Stimulated activated CD4-positive, alpha-beta T cell treated with anti-CD3 and anti-CD28 coated beads, TNF-alpha, amount 100 ng/mL, for 4 hours (primary cell): ENCODE measurements around the gene TOP2A.
"Not testable (repeated sequence)": the region's sequence is repeated elsewhere in the genome, so short reads cannot be mapped to it uniquely, and the experiment has no call there.

Source experiments
- DNase-seq, 3 experiments: peaks; one replicate each; pipeline ENCODE4 v3.0.0-alpha.2; 2020; ENCODE audit warnings: low read depth in 3 of 3

TOP2A gene

DNA sequence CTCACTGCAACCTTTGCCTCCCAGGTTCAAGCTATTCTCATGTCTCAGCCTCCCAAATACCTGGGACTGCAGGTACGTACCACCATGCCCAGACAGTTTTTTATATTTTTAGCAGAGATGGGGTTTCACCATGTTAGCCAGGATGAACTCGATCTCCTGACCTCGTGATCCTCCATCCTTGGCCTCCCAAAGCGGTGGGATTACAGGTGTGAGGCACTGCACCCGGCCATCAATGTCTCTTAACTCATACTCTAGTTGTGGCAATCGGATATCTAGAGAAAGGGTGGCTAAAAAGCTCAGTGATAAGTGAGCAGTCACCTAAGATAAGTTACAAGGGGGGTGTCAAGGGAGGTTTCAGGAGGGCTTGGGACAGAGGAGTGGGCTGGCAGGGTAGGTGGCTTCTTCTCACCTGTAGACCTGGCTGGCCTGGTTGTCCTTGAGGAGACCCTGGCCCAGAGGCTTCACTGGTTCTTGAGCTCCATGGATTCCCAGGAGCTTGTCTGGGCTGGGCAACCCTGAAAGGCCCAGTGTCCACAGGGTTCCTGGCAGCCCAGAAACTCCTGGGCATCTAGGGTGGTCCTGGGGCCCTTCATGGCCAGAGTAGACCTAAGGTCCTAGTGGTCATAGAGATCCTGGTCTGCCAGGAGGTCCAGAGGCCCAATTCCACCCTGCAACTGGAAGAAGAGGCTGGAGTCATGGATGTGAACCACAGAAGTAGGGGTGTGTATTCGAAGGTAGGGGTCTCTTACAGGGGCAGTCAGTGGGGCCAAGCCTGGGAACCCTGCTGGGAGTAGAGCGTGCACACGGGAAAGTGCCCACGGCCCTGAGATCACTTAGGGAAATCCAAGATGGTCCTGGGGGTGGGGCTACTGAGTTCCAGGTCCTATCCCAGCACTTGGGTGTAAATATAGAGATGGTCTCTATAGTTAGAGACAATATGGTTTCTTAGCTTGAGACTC, 12.9 kb upstream of the TOP2A start:
- DNase-seq, result no peak

DNA sequence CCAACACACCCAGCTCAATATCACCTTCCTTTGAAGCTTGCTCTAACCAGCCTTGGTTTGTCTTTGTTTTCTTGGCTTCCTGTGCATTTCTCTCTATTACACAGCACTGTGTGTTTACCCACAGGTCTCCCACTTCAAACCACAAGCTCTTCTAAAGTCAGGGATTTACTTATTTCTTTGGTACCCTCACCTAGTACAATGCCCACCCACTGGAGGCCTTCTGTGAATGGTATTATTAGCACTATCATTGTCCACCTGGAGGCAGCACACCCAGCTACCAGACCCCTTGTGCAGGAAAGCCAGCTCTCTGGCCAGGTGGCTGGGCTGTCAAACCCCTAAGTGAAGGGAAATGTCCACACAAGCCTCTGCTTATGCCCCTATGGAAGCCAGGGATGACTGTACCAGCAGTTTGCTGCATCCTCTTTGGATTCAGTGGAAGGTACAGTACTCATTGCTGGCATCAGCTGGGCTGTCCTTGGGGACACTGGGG, 9.4 kb upstream of the TOP2A start:
- DNase-seq, result no peak

DNA sequence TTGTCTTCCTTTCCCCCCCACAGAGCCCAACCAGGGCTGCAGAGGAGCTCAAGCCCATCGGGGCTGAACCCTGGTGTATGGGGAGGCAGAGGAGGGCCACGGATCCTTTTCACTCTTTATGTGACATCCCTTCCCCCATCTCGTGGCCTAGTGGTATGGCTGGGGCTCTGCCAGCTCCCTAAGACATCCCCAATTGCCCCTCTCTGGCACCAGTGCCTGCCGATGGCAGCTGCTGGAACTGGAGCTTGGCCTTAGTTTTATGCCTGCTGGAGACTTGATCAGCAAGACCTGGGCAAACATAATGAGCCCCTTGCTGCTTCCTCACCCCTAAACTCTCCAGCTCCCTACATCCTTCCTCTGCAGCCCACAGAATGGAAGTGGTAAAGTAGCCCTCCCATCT, 8.0 kb upstream of the TOP2A start:
- no peak for DNase-seq

DNA sequence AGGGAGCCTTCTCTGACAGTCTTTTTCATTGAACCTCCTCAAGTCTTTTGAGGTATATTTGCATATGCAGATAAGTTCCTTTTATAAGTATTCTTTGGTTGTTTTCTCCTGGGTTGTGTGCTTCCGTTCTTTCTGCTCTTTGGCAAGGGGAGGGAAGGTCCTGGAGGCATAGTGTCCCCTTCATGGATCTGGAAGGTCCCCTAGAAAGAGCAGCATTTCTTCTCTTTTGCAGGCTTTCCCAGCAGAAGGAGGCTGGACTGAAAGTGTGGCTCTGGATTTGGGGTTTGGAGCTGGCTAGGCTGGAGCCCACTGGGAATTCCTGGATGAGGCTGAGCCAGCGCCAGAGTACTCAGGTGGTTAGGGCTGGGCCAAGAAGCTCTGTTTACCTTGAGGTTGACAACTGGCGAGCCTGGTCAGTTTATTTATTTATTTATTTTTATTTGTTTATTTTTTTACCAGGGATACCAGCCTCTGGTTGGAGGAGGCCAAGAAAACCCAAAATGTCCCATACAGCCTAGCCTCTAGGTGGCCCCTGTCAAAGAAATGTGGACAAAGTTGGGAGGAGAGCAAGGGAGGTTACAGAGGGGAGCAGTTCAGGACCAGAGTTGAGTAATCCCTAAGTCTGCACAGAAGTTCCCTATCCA, 5.4 kb upstream of the TOP2A start:
- no peak for DNase-seq

DNA sequence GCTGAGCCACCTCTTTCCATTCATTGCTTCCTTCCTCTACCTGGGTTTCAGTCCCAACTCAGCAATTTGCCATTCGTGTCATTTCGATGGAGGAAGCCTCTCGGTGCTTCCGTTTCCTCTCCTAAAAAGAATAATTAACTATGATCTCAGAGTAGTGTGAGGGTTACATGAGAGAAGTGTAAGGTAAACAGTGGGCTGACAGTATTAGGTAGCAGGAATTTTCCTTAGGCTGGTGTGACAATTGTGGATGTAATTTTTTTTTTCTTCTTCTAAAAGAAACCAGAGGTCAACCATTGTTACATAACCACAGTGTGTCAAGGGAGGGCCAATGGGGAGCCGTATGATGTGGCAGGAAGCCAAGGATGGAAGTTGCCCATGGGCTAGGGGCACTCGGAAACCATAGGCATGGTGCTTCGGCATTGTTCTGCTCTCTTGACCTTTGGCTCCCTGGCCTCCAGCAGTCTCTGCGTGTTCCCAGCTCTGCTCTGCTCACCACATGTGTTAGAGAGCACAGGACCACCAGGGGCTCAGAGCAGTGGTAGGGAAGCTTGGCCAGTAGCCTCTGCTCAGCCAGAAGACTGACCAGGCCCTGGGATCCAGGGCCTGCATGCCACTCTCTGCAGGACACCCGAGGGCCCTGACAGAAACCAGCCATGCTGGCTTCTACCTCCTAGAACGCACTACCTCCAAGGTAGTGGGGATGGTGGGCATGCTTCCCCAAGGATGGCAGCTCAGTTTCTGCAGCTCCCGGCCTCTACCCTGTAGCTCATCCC, 2.0 kb upstream of the TOP2A start:
- DNase-seq, result no peak

DNA sequence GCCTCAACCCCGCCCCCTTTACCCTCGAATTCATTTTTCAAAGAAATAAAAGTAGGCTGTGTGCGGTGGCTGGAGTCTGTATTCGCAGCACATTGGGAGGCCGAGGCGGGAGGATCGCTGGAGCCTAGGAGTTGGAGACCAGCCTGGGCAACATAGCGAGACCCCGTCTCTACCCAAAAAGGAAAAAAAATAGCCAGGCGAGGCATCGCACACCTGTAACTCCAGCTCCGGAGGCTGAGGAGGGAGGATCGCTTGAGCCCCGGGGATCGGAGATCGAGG, 671 bp upstream of the TOP2A start:
- no peak for DNase-seq

DNA sequence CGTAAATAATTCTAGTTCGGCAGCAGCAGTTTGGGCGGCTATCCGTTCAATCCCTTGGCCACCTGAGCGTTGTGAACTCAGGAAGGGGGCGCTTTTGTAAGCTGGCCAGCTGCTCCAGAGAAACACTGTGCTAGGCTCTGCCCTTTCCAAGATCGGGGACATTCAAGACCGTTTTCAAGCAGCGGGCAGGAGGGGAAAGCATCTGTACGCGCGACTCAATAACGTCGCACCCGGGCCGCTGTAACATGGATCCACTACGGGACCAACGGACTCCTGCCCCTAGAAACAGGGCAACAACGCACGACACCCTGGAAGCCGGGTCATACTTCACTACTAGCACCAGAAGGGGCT, 463 bp downstream of the TOP2A start:
- no peak for DNase-seq

DNA sequence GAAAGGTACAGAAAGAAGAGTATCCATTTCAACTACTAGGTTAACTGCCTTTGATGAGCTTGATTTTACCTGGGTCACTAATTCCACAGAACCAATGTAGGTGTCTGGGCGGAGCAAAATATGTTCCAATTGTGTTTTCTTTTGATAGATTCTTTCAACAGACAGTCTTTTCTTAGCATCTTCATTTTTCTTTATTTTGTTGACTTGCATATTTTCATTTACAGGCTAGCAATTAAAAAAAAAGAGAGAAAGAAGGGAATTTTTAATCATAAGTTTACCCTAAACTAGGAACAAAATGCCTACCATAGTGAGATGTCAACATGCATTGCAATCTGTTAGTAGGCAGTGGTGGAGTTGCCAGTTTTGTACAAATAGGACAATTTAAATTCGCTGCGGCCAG, 1.0 kb downstream of the TOP2A start:
- DNase-seq, result no peak

DNA sequence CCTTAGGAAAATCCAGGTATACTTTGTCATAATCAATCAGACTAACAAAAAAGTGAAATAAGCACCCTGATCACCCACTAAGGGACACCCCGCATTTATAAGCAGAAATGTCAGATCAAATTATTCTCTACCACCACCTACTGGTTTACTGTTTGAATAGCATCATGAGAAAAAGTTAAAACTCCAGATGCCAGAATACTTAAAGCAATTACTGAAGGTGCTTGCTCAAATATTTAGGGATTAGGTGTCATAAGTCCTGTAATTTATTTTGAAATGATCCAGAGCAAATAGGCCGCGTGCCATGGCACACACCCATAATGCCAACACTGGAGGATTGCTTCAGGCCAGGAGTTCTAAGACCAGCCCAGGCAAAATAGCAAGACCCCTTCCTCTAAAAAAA, 2.3 kb downstream of the TOP2A start:
- no peak for DNase-seq

DNA sequence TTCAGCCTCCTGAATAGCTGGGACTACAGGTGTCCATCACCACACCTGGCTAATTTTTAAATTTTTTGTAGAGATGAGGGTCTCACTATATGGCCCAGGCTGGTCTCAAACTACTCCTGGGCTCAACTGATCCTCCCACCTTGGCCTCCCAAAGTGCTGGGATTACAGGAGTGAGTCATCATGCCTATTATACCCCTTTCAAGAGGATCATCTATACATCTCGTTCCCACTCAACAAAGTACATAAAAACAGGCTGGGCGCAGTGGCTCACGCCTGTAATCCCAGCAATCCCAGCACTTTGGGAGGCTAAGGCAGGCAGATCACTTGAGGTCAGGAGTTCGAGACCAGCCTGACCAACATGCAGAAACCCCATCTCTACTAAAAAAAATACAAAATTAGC, 3.4 kb downstream of the TOP2A start:
- not testable (repeated sequence) for DNase-seq

DNA sequence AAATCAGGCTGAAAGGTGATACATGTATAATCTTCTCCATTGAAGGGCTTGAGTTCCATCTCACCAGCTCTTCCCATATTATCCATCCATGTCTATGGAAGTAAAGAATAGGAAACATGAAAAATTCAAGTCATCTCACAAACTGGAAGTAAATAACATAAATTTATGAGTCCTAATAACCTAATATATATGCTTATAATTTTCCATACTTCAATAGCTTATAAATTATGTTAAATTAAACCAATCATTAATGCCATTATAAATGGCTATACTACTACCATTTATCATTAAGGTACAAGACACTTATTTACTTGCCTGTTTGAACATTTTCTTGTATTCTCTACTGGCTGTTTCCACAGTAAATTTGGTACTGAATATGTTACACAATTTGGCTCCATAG, 4.8 kb downstream of the TOP2A start:
- DNase-seq, result no peak

DNA sequence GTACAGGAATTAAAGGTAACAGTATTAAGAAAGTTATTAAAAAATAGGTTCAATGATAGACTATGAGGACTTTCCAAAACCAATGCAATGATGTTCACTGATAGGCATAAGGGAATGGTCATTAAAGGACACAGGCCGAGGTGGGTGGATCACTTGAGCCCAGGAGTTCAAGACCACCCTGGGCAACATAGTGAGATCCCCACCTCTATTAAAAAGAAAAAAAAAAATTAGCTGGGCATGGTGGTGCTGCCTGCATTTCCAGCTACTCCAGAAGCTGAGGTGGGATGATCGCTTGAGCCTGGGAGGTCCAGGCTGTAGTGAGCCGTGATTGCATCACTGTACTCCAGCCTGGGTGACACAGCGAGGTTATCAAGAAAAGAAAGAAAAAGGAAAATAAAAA, 5.9 kb downstream of the TOP2A start:
- no peak for DNase-seq

DNA sequence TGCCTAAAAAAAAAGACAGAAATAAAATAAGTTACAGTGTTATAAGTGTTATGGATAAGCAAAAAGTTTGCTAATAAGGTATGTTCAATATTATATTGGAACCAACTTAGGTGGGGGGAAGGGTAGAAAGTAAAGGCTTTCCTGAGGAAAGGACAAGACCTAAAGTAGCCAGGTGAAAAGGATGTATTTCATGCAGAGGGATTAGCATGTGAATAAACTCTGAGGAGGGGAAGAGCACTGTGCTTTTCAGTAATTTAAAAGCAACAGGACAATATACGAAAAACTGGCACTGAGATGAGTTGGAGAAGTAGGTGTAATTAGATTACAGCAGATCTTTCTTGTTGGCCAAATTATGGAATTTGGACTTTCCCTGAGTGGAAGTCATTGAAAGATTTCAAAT, 7.6 kb downstream of the TOP2A start:
- DNase-seq, result no peak

DNA sequence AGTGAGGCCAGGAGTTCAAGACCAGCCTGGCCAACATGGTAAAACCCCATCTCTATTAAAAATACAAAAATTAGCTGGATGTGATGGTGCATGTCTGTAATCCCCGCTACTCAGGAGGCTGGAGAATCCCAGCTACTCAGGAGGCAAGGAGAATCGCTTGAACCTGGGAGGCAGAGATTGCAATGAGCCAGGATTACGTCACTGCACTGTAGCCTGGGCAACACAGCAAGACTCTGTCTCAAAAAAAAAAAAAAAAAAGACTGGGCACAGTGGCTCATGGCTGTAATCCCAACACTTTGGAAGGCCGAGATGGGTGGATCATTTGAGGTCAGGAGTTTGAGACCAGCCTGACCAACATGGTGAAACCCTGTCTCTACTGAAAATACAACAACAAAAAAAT, 8.2 kb downstream of the TOP2A start:
- not testable (repeated sequence) for DNase-seq

DNA sequence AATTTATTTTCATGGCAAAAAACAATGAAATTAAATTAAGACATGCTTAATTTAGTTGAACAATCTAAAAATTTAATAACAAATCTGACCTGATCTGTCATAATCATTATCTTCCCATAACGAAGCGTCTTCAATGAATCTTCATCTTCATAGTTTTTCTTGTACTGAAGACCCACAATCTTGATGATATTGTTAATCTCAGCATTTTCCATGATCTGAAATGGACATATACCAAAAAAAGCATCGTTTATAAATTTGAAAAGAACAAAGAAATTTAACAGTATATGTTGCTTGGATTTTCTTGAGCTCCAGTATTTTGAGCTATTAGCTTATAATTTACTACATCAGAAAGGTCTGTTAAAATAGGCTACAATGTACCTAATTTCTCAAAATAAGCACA, 10.2 kb downstream of the TOP2A start:
- no peak for DNase-seq

DNA sequence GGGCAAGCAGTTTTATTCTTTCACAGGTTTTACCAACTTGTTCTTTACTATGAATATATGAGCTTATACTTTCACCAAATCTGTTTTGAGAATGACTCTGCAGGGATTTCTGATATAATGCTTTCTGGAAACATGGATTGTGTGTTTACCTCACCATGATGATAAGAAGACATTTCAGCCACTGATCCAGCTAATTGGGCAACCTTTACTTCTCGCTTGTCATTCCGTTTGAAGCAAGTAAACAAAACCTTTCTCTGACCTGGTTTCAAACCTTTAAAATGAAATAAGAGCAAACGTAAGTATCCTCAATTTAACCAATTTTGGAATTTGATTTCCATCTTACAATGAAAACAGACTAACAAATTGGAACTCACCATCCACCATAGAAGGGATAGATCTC, 13.7 kb downstream of the TOP2A start:
- no peak for DNase-seq

DNA sequence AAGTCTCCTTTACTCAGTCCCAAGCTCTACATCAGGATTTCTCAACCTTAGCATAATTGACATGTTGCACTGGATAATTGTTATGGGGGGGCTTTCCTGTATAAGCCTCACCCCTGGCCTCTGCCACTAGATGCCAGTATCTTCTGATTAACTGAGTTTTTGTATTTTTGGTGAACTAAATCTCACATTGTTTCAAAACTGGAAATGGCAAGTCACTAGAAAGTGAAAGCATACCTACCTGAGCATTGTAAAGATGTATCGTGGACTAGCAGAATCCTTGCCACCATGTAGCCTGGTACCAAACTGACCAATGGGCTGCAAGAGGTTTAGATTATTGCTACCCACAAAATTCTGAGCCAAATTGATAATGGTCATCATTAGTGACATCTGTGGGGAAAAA, 15.0 kb downstream of the TOP2A start:
- DNase-seq, result no peak

DNA sequence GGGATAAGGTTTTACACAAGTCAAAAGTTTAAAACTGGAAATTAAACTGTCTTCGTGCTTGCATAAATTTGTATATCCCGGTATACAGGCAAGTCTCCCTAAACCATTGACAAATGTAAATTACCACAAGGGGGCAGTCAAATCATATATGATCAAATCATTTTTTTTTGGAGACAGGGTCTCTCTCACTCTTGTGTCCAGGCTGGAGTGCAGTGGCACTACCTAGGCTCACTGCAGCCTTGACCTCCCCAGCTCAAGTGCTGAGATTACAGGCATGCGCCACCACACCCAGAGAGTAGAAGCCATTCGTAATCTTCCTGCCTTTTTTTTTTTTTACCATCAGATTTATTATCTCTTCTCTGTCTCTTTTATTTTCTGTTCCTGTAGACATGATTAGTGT, 18.5 kb downstream of the TOP2A start:
- DNase-seq, result no peak

DNA sequence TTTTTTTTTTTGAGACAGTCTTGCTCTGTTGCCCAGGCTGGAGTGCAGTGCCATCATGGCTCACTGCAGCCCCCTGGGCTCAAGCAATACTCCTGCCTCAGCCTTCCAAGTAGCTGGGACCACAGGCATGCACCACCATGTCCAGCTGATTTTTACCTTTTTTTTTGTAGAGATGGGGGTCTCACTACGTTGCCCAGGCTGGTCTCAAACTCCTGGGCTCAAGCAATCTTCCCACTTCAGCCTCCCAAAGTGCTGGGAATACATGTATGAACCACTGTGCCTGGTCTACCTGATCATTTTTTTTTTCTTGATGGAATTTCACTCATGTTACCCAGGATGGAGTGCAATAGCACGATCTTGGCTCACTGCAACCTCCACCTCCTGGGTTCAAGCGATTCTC, 31.1 kb downstream of the TOP2A start:
- not testable (repeated sequence) for DNase-seq

DNA sequence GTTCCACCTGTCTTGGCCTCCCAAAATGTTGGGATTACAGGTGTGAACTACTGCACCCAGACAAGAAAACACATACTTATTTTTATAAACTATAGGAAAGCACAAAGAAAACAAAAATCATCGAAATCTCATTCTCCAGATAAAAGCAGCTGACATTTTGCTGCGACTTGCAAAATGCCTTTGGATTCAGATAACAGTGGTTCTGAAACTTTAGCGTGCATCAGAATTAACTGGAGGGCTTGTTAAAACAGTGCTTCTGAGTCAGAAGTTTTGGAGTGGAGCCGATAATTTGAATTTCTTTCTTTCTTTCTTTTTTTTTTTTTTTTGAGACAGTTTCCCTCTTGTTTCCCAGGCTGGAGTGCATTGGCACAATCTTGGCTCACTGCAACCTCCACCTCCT, 35.4 kb downstream of the TOP2A start:
- no peak for DNase-seq

DNA sequence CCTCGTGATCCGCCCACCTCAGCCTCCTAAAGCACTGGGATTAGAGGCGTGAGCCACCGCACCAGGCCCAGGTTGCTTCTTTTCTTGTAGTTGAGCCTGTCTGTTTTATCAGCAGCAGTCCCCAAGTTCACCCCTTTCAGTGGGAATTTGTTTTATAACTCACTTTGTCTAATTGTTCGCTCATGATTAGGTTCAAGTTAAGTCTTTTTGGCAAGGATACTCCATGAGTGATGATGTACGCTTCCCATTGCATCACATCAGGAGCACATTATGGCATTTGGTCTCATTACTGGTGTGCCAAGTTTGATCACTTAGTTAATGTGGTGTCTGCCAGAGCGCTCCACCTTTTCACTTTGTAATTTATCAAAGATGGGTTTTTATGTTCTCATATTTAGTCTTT, 38.7 kb downstream of the TOP2A start:
- no peak for DNase-seq

DNA sequence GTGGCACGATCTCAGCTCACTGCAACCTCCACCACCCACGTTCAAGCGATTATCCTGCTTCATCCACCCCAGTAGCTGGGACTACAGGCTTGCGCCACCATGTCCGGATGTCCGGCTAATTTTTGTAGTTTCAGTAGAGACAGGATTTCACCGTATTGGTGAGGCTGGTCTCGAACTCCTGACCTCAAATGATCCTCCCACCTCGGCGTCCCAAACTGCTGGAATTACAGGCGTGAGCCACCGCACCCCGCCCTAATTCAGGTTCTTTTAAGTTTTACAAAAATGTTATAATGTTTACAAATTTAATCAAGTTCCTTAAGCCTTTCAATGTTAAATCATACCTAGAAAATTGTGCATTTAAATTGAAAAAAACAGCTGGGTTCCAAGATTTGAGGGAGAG, 39.9 kb downstream of the TOP2A start:
- no peak for DNase-seq

DNA sequence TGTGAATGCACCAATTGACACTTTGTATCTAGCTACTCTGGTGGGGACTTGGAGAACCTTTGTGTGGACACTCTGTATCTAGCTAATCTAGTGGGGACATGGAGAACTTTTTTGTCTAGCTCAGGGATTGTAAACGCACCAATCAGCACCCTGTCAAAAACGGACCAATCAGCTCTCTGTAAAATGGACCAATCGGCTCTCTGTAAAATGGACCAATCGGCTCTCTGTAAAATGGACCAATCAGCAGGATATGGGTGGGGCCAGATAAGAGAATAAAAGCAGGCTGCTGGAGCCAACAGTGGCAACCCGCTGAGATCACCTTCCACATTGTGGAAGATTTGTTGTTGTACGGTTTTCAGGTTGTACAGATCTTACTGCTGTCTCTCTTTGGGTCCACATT, 41.2 kb downstream of the TOP2A start:
- DNase-seq, result not testable (repeated sequence)
